Measurements from ENCODE around the gene C22orf31. TPM values are rescaled to one million over a fixed set of nuclear protein-coding genes. Genes with fewer than 3 reads are reported as not detected.
A peak's percentile ranks its signal among the peaks of the same experiment; 100 is the strongest.

Gene C22orf31
- total RNA-seq, 4 donors from 2014 or later, result not detected

GRCh38 chr22:29072979-29073617, 11.5 kb upstream of the C22orf31 start, which contains the start of gene KREMEN1:
TSS of gene KREMEN1 (plus strand) at chr22:29073035. CDS start at chr22:29073131, 96 bp downstream.
- H3K9me3 ChIP-seq, result no peaks in the 10 kb centered on the region
- peaks cover 23 to 36% (median 31%) of the 10 kb centered on the region in 4 donors for H3K4me1 ChIP-seq
- intact Hi-C loops (cut with DNase I), result no loop called here
- TF ChIP-seq CTCF (IDR thresholded peaks at IDR 0.05) (no peak), POLR2A (IDR thresholded peaks at IDR 0.05; ENCODE audit: low read depth) (no peak), POLR2AphosphoS5 (IDR thresholded peaks at IDR 0.05) (no peak), EP300 (IDR thresholded peaks at IDR 0.05) (no peak)
- H3K36me3 ChIP-seq, result no peaks in the 10 kb centered on the region
- no CpG with 5 or more reads among the region's 76 CpGs for WGBS
- no peak for DNase-seq (ENCODE audit: extremely low spot score)
- peak within 1 kb of the TSS; percentile 66 to 76 (median 70) for H3K27ac ChIP-seq (replicated peaks in 1 of 4)
- peak within 1 kb of the TSS; percentile 68 to 82 (median 76) for H3K4me3 ChIP-seq
- peaks cover 0 to 15% (median 0%) of the 10 kb centered on the region in 4 donors for H3K27me3 ChIP-seq

GRCh38 chr22:29072193-29072978, 10.8 kb upstream of the C22orf31 start:
- intact Hi-C loops (cut with DNase I), result no loop called here
- WGBS, result 58% methylated on average over 18 of the region's 41 CpGs
- no peaks in the 10 kb centered on the region for H3K36me3 ChIP-seq
- peaks cover 23 to 36% (median 31%) of the 10 kb centered on the region in 4 donors for H3K4me1 ChIP-seq
- no peak for TF ChIP-seq POLR2AphosphoS5 (IDR thresholded peaks at IDR 0.05)
- TF ChIP-seq POLR2A (IDR thresholded peaks at IDR 0.05; ENCODE audit: low read depth), result no peak
- no peak for TF ChIP-seq CTCF (IDR thresholded peaks at IDR 0.05)
- no peak for TF ChIP-seq EP300 (IDR thresholded peaks at IDR 0.05)
- no peak for DNase-seq (ENCODE audit: extremely low spot score)
- no peaks in the 10 kb centered on the region for H3K9me3 ChIP-seq
- H3K27ac ChIP-seq (replicated peaks in 1 of 4), result peak overlapping the region in 1 of 4 donors; percentile 40
- H3K27me3 ChIP-seq, result peaks cover 0 to 15% (median 0%) of the 10 kb centered on the region in 4 donors
- H3K4me3 ChIP-seq, result peak overlapping the region; percentile 68 to 82 (median 76)

- H3K27ac ChIP-seq (replicated peaks in 1 of 4), result no peak overlapping the region
- 14% methylated on average over 30 of the region's 60 CpGs for WGBS
- H3K27me3 ChIP-seq, result peaks cover 0 to 15% (median 0%) of the 10 kb centered on the region in 4 donors
- peaks cover 23 to 36% (median 31%) of the 10 kb centered on the region in 4 donors for H3K4me1 ChIP-seq
- no peaks in the 10 kb centered on the region for H3K9me3 ChIP-seq
- no peak for TF ChIP-seq EP300 (IDR thresholded peaks at IDR 0.05)
- no peak for TF ChIP-seq CTCF (IDR thresholded peaks at IDR 0.05)
- no peak for TF ChIP-seq POLR2A (IDR thresholded peaks at IDR 0.05; ENCODE audit: low read depth)
- TF ChIP-seq POLR2AphosphoS5 (IDR thresholded peaks at IDR 0.05), result no peak
- H3K4me3 ChIP-seq, result peak overlapping the region; percentile 68 to 82 (median 76)
- H3K36me3 ChIP-seq, result no peaks in the 10 kb centered on the region
- no peak for DNase-seq (ENCODE audit: extremely low spot score)
- intact Hi-C loops (cut with DNase I), result no loop called here
Measured at GRCh38 chr22:29071261-29072045, 9.8 kb upstream of the C22orf31 start.

GRCh38 chr22:29070490-29070889, 8.9 kb upstream of the C22orf31 start:
- intact Hi-C loops (cut with DNase I), result no loop called here
- WGBS, result 95% methylated on average over 4 of the region's 4 CpGs
- Histone ChIP-seq H3K4me3 (no peak overlapping the region), H3K36me3 (no peaks in the 10 kb centered on the region), H3K4me1 (peaks cover 23 to 36% (median 31%) of the 10 kb centered on the region in 4 donors), H3K27me3 (peaks cover 0 to 15% (median 0%) of the 10 kb centered on the region in 4 donors), H3K27ac (replicated peaks in 1 of 4) (no peak overlapping the region), H3K9me3 (no peaks in the 10 kb centered on the region)
- no peak for TF ChIP-seq POLR2AphosphoS5 (IDR thresholded peaks at IDR 0.05)
- no peak for TF ChIP-seq EP300 (IDR thresholded peaks at IDR 0.05)
- TF ChIP-seq CTCF (IDR thresholded peaks at IDR 0.05), result no peak
- no peak for TF ChIP-seq POLR2A (IDR thresholded peaks at IDR 0.05; ENCODE audit: low read depth)
- no peak for DNase-seq (ENCODE audit: extremely low spot score)
